Upper lobe of left lung (tissue), 6 donors: Measurements from ENCODE around the gene B3GNT2. TPM values are rescaled to one million over a fixed set of nuclear protein-coding genes. Genes with fewer than 3 reads are reported as not detected.

Experiments
- ATAC-seq, 2 donors: fragments of 200-7000 bp; cut with Tn5 transposase; one replicate each; pipeline ENCODE4 v1.9.1; 2022; ENCODE audit warnings: mild to moderate bottlenecking in 2 of 2, moderate library complexity in 2 of 2; ENCODE audit not compliant: low FRiP score in 2 of 2
- DNase-seq, 2 donors: peaks; one replicate each; pipeline ENCODE4 v3.0.0-alpha.2; 2019 to 2020
- H3K27ac ChIP-seq, 4 donors: fragments of 200-600 bp; sonication (generic); one replicate each; pipeline ENCODE4 v1.5.1; 2016 to 2019
- H3K27me3 ChIP-seq, 4 donors: fragments of 200-600 bp; sonication (generic); one replicate each; pipeline ENCODE4 v1.5.1; 2017 to 2019
- H3K36me3 ChIP-seq, 4 donors: fragments of 200-600 bp; sonication (generic); one replicate each; pipeline ENCODE4 v1.5.1; 2016 to 2019
- H3K4me1 ChIP-seq, 4 donors: fragments of 200-600 bp; sonication (generic); one replicate each; pipeline ENCODE4 v1.5.1; 2018 to 2019
- H3K4me3 ChIP-seq, 4 donors: fragments of 200-600 bp; sonication (generic); one replicate each; pipeline ENCODE4 v1.5.1; 2017 to 2019; ENCODE audit warnings: mild to moderate bottlenecking in 2 of 4, moderate library complexity in 1 of 4
- H3K9me3 ChIP-seq, 4 donors: fragments of 200-600 bp; sonication (generic); one replicate each; pipeline ENCODE4 v1.5.1; 2018 to 2019
- EP300 ChIP-seq, 4 donors: sonication (generic); formaldehyde crosslinking; IDR thresholded peaks; one replicate each; pipeline ENCODE4 v1.5.1; 2017; ENCODE audit warnings: antibody characterized with exemption in 4 of 4, control low read depth in 2 of 4
- POLR2A ChIP-seq, 4 donors: fragments of 450-650 bp; IDR thresholded peaks; one replicate each; pipeline ENCODE4 v1.5.1; 2016 to 2017; ENCODE audit warnings: antibody characterized with exemption in 4 of 4, mild to moderate bottlenecking in 2 of 4
- POLR2AphosphoS5 ChIP-seq, 2 donors: sonication (generic); formaldehyde crosslinking; IDR thresholded peaks; one replicate each; pipeline ENCODE4 v1.5.1; 2017; ENCODE audit warnings: antibody characterized with exemption in 2 of 2
- WGBS, 2 donors: methylation state at CpG; one replicate each; pipeline ENCODE4 v1.1.5; 2017 to 2018; 5-methylcytosine and 5-hydroxymethylcytosine counted together
- total RNA-seq, 6 donors: library from RNA; depleted of rRNA in 4 of 6; stranded (reverse); fragments of >200 nt in 4 of 6; gene quantifications; one replicate each; pipeline versions ENCODE4 v1.1.0 to v1.2.1, GENCODE V29; 2016 to 2021
- TF ChIP-seq, protein P1 (sequence below), 6 experiments: fragments of 450-650 bp in 4 of 6; fragments of 200-600 bp in 2 of 6; sonication (generic) in 2 of 6; IDR thresholded peaks; one replicate each; pipeline ENCODE4 v1.5.1; 2016 to 2019; ENCODE audit warnings: antibody characterized with exemption in 6 of 6
- donor health status: DM: no; HTN: no; CAD: no; lungs with moderate emphysema.
- donor health status: DM: no; HTN: yes; CAD: no; lungs with severe emphysema.

B3GNT2 gene
- total RNA-seq, 6 donors from 2014 or later: 23.0 to 57.6 (median 37.4) TPM

DNA sequence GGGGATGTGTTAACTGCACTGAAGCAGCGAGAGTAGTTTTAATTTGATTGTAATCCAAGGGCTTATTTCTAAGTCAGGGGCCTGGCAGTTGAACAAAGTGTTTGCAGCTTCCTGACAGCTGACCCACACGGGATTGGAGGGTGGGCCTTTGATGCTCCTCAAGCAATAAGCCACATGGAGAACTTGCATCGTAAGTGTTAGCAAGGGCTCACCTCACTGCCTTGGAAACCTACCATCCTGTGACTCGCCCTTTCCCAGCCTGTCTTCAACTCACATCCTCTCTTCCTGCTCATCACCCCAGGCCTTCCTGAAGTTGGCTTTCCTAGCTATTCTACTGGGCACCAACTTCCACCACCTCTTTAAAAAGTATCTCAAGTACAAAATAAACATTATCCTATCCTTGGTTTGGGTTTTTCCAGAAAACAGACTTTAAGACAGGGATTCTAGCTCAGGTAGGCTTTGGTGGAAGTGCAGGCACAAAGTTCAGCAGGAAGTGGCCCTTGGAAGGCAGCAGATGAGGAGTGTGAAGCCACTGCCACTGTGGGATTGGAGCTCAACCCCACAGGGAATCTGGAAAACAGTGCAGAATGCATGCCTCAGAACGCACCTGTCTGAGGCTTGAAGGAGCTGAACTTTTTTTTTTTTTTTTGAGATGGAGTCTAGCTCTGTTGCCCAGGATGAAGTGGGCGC is 31.6 kb downstream of the B3GNT2 start:
- Histone ChIP-seq H3K27me3 (no peaks in the 10 kb centered on the region), H3K9me3 (no peaks in the 10 kb centered on the region), H3K36me3 (peaks cover 0 to 22% (median 8%) of the 10 kb centered on the region in 4 donors), H3K27ac (no peak overlapping the region), H3K4me1 (peaks cover 3 to 18% (median 4%) of the 10 kb centered on the region in 4 donors), H3K4me3 (no peak overlapping the region)
- ATAC-seq: no peak
- TF ChIP-seq POLR2A (IDR thresholded peaks at IDR 0.05): no peak
- 74 to 75% methylated on average over 6 of the region's 6 CpGs for WGBS, 2 donors
- no peak for DNase-seq

DNA sequence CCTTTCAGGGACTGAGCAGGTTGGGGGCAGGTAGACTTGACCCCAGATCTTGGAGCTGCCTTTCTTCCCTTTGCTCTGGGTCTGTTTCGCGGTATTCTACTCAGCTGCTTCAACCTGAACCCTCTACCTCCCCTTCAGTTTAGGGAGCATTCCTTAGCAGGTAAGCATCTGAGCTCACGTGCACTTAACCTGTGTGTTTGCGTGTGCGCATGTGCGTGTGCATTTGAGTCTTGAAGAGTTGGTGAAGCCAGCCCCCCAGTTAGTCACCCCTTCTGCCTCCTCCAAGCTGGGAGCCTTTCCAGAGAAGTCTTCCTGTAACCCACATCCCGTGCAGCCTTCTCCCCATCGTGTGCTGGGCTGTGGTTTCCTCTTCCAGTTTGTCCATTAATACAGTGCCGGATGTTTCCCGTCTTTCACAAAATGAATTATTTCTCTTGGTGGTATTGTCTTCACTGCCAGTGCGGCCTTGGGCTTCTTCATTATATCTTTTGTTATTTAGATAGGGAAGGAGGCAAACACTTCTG is 33.2 kb downstream of the B3GNT2 start:
- DNase-seq (no peak), ATAC-seq (peak in 1 of 2 donors; percentile 34)
- Histone ChIP-seq H3K9me3 (no peaks in the 10 kb centered on the region), H3K4me1 (peaks cover 3 to 14% (median 4%) of the 10 kb centered on the region in 4 donors), H3K4me3 (no peak overlapping the region), H3K27ac (peak overlapping the region in 1 of 4 donors; percentile 27), H3K36me3 (peaks cover 0 to 13% (median 6%) of the 10 kb centered on the region in 4 donors), H3K27me3 (no peaks in the 10 kb centered on the region)
- 49 to 60% methylated on average over 11 of the region's 11 CpGs for WGBS, 2 donors
- TF ChIP-seq POLR2AphosphoS5 (IDR thresholded peaks at IDR 0.05): no peak
- TF ChIP-seq EP300 (IDR thresholded peaks at IDR 0.05): no peak
- no peak for TF ChIP-seq POLR2A (IDR thresholded peaks at IDR 0.05)
- TF ChIP-seq, protein P1, sequence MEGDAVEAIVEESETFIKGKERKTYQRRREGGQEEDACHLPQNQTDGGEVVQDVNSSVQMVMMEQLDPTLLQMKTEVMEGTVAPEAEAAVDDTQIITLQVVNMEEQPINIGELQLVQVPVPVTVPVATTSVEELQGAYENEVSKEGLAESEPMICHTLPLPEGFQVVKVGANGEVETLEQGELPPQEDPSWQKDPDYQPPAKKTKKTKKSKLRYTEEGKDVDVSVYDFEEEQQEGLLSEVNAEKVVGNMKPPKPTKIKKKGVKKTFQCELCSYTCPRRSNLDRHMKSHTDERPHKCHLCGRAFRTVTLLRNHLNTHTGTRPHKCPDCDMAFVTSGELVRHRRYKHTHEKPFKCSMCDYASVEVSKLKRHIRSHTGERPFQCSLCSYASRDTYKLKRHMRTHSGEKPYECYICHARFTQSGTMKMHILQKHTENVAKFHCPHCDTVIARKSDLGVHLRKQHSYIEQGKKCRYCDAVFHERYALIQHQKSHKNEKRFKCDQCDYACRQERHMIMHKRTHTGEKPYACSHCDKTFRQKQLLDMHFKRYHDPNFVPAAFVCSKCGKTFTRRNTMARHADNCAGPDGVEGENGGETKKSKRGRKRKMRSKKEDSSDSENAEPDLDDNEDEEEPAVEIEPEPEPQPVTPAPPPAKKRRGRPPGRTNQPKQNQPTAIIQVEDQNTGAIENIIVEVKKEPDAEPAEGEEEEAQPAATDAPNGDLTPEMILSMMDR (IDR thresholded peaks at IDR 0.05): no peak

DNA sequence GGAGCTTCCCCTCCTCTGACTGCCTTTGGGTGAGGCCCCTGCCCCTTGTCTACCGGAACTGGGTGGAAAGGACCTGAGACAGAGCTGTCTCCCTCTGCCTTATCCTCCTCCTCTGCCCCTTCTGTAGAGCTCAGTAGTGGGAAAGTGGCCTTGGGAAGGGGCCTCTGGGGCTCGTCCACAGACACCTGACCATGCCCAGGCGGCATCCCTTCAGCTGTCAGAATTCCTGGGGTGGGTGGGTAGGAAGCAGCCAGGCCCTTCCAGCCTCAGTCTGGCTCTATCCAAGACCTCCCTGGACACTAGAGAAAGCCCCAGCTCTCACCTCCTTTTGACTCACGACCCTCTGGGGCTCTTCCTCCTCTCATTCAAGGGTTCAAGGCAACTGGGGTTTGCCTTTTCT is 35.6 kb downstream of the B3GNT2 start:
- Histone ChIP-seq H3K36me3 (no peaks in the 10 kb centered on the region), H3K4me1 (peaks cover 3 to 6% (median 4%) of the 10 kb centered on the region in 4 donors), H3K4me3 (no peak overlapping the region), H3K27ac (no peak overlapping the region), H3K9me3 (no peaks in the 10 kb centered on the region), H3K27me3 (no peaks in the 10 kb centered on the region)
- 73 to 80% methylated on average over 3 to 4 of the region's 4 CpGs for WGBS, 2 donors
- ATAC-seq (peak in 1 of 2 donors; percentile 27), DNase-seq (no peak)
- TF ChIP-seq EP300 (IDR thresholded peaks at IDR 0.05): no peak
- TF ChIP-seq POLR2AphosphoS5 (IDR thresholded peaks at IDR 0.05): no peak
- no peak for TF ChIP-seq POLR2A (IDR thresholded peaks at IDR 0.05)
- TF ChIP-seq, protein P1 (IDR thresholded peaks at IDR 0.05): no peak

DNA sequence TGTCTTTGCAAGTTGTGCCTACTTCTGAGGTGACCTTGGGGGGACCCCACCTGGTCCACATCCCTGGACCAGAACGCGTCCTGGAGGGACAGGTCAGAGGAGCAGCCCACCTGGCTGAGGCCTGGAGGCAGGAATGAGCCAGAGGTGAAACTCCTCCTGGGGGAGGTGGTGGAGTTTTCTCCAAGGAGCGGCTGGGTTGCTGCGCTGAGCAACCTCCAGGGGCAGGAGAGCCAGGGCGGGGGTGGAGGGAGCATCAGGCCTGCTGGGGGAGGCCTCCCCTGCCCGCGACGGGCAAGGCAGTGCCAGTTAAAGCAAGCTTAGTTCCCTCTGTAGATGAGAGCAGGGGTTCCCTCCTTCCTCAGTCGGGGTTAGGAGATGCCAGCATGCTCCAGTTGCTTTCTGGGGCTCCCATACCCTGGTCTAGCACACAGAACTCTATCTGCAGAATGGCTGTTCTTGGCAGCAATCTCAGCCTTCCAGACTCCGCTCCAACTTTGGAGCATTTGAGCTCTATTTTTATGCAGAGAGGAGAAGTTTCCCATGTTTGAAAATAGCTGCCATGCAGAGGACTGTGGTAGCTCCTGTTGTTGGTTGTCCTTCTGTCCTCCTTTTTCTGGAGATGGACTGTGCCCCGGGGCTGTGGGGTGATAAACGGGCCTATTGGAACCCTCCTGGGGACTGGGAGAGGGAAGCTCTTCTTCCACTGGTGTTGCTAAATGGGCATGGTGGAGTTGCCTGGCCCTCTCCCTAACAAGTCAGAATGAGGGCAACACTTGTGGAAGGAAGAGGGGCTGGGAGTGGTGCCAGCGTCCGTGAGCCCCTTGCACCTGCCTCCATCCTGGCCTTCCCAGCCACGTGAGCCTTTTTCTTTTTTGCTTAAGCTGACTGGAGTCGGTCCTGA is 39.1 kb downstream of the B3GNT2 start:
- H3K4me3 ChIP-seq: no peak overlapping the region
- DNase-seq (peak in 1 of 2 donors; percentile 35), ATAC-seq (no peak)
- no peak overlapping the region for H3K27ac ChIP-seq
- H3K36me3 ChIP-seq: no peaks in the 10 kb centered on the region
- H3K27me3 ChIP-seq: no peaks in the 10 kb centered on the region
- H3K9me3 ChIP-seq: no peaks in the 10 kb centered on the region
- WGBS, 2 donors: 88 to 91% methylated on average over 7 to 16 of the region's 16 CpGs
- TF ChIP-seq POLR2A (IDR thresholded peaks at IDR 0.05) (no peak), POLR2AphosphoS5 (IDR thresholded peaks at IDR 0.05) (no peak), EP300 (IDR thresholded peaks at IDR 0.05) (no peak)
- TF ChIP-seq, protein P1 (IDR thresholded peaks at IDR 0.05): no peak
- H3K4me1 ChIP-seq: no peaks in the 10 kb centered on the region

DNA sequence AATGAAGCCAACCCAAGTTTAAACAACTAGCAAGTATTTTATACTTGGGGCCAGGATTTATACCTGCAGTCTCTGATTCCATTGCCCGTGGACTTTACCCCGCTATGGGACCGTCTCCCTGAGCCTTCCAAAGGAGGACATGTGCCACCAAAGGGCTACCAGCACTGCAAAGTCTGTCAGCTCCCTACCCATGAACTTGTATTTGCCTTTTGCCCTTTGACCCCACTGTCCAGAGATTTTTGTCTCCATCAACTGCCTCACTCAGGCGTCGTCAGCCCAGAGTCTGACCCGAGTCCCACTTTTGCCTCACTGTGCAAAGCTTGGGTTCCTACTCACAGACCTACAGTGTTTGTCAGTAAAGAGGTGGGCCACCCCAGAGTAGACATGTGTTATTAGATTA is 40.6 kb downstream of the B3GNT2 start:
- Histone ChIP-seq H3K27ac (no peak overlapping the region), H3K9me3 (no peaks in the 10 kb centered on the region), H3K4me1 (no peaks in the 10 kb centered on the region), H3K4me3 (no peak overlapping the region), H3K27me3 (no peaks in the 10 kb centered on the region), H3K36me3 (no peaks in the 10 kb centered on the region)
- TF ChIP-seq, protein P1 (IDR thresholded peaks at IDR 0.05): no peak
- TF ChIP-seq POLR2A (IDR thresholded peaks at IDR 0.05) (no peak), POLR2AphosphoS5 (IDR thresholded peaks at IDR 0.05) (no peak), EP300 (IDR thresholded peaks at IDR 0.05) (no peak)
- no peak for ATAC-seq
- 96 to 98% methylated on average over 6 of the region's 6 CpGs for WGBS, 2 donors
- DNase-seq: no peak
